K562 (cell line): ENCODE data around the gene IL20RB. TPM values are rescaled to one million over a fixed set of nuclear protein-coding genes. Genes with fewer than 3 reads are reported as not detected.

Source experiments
- ATAC-seq: fragments of 200-7000 bp; cut with Tn5 transposase; 3 replicates; pipeline ENCODE4 v1.9.1; 2020; ENCODE audit warnings: moderate library complexity
- BruUV-seq: library from RNA; stranded (reverse); fragments of 400-500 nt; replicated peaks from 2 replicates; lab custom pipeline; 2021; lab: Mats Ljungman, UMichigan
- CTCF ChIA-PET: fragments of 300-600 bp; formaldehyde crosslinking; extraction: SDS; loops from one replicate; lab custom pipeline; 2021; ENCODE audit warnings: low intra/inter-chr PET ratio; lab: Yijun Ruan, JAX
- POLR2A ChIA-PET: fragments of 300-600, 350-650 bp; sonication (Branson Sonifier 250); formaldehyde crosslinking; extraction: SDS; loops from one replicate; lab custom pipeline; 2021; ENCODE audit warnings: antibody characterized with exemption, inconsistent platforms; lab: Yijun Ruan, JAX
- DNase-seq, 4 experiments: peaks; one replicate each; pipeline versions ENCODE4 v3.0.0 to v3.0.0-alpha.2; 2011 to 2018; ENCODE audit warnings: low spot score in 3 of 4, mixed read lengths in 3 of 4; ENCODE audit errors: extremely low read depth in 1 of 4
- FAIRE-seq: peaks from 2 replicates; lab custom pipeline; 2011; peaks lifted over from hg19 to GRCh38; lab: Jason Lieb, UNC
- H2AFZ ChIP-seq: 2 replicates; pipeline ENCODE4 v1.6.0; 2011; ENCODE audit warnings: low read depth, low read length, control low read depth, inconsistent platforms
- H3K27ac ChIP-seq: fragments of 200-600 bp; 3 replicates; pipeline ENCODE4 v1.8.0; 2011; ENCODE audit warnings: low read depth, mild to moderate bottlenecking, control low read depth, inconsistent platforms, low read length, moderate library complexity, mixed read lengths; ENCODE audit errors: extremely low read depth
- H3K27me3 ChIP-seq, 2 experiments: fragments of 300-600 bp in 1 of 2; 2 replicates in 1 of 2; 3 replicates in 1 of 2; pipeline versions ENCODE4 v1.6.0 to v1.8.0; 2011; ENCODE audit warnings: inconsistent platforms in 2 of 2, low read length in 2 of 2, mild to moderate bottlenecking in 1 of 2, mixed read lengths in 1 of 2, moderate library complexity in 1 of 2; ENCODE audit not compliant: control insufficient read depth in 2 of 2, insufficient read depth in 2 of 2
- H3K36me3 ChIP-seq: fragments of 300-600 bp; 3 replicates; pipeline ENCODE4 v1.8.0; 2011; ENCODE audit warnings: mild to moderate bottlenecking, low read length, inconsistent platforms; ENCODE audit not compliant: control insufficient read depth, insufficient read depth
- H3K4me1 ChIP-seq, 2 experiments: fragments of 200-600 bp in 1 of 2; replicated peaks in 1 of 2; 2 replicates in 1 of 2; 3 replicates in 1 of 2; pipeline versions ENCODE4 v1.5.1 to v1.8.0; 2011; ENCODE audit warnings: inconsistent platforms in 2 of 2, low read length in 2 of 2, mild to moderate bottlenecking in 1 of 2, mixed read lengths in 1 of 2, moderate library complexity in 1 of 2; ENCODE audit not compliant: control insufficient read depth in 2 of 2, insufficient read depth in 2 of 2
- H3K4me2 ChIP-seq: 2 replicates; pipeline ENCODE4 v1.6.1; 2011; ENCODE audit warnings: low read length, control low read depth, inconsistent platforms, mixed read lengths; ENCODE audit not compliant: insufficient read depth
- H3K4me3 ChIP-seq: fragments of 200-600 bp; sonication (generic), shearing (Covaris generic); 2 replicates; pipeline ENCODE4 v1.5.1; 2016; ENCODE audit warnings: control low read depth, inconsistent platforms
- H3K79me2 ChIP-seq: fragments of 200-600 bp; 3 replicates; pipeline ENCODE4 v1.8.0; 2011; ENCODE audit warnings: low read length, inconsistent platforms; ENCODE audit not compliant: control insufficient read depth, insufficient read depth
- H3K9ac ChIP-seq, 2 experiments: 2 replicates each; pipeline versions ENCODE4 v1.6.0 to v1.6.1; 2011; ENCODE audit warnings: low read depth in 2 of 2, low read length in 2 of 2, control low read depth in 1 of 2, inconsistent platforms in 1 of 2, mild to moderate bottlenecking in 1 of 2, mixed read lengths in 1 of 2; ENCODE audit not compliant: insufficient read depth in 1 of 2
- H3K9me1 ChIP-seq: one replicate; pipeline ENCODE4 v1.6.0; 2011; ENCODE audit warnings: inconsistent platforms, mild to moderate bottlenecking, low read length, moderate library complexity; ENCODE audit not compliant: control insufficient read depth, insufficient read depth
- H3K9me3 ChIP-seq: replicated peaks from 2 replicates; pipeline ENCODE4 v1.5.1; 2011; ENCODE audit warnings: low read depth, low read length, inconsistent platforms; ENCODE audit not compliant: control insufficient read depth, insufficient read depth
- H4K20me1 ChIP-seq: replicated peaks from 2 replicates; pipeline ENCODE4 v1.6.1; 2011; ENCODE audit warnings: low read length, inconsistent platforms, mixed read lengths; ENCODE audit not compliant: control insufficient read depth, insufficient read depth
- BCL6 ChIP-seq: fragments of 250-450 bp; sonication (Bioruptor Pico); IDR thresholded peaks from 2 replicates; pipeline ENCODE4 v1.4.0; 2020
- ELF2 ChIP-seq: fragments of 250-450 bp; sonication (Bioruptor Pico); IDR thresholded peaks from 2 replicates; pipeline ENCODE4 v1.5.0; 2021; ENCODE audit warnings: mild to moderate bottlenecking
- HDAC1 ChIP-seq, 2 experiments: fragments of 450-650 bp; IDR thresholded peaks; 2 replicates each; pipeline ENCODE4 v1.6.1; 2016 to 2017; ENCODE audit warnings: inconsistent platforms in 1 of 2, mild to moderate bottlenecking in 1 of 2, moderate library complexity in 1 of 2
- HEY1 ChIP-seq: fragments of 250-450 bp; sonication (Bioruptor Pico); IDR thresholded peaks from 2 replicates; pipeline ENCODE4 v1.5.0; 2020; ENCODE audit warnings: mild to moderate bottlenecking, moderate library complexity, borderline replicate concordance
- KLF13 ChIP-seq: fragments of 450-650 bp; IDR thresholded peaks from 2 replicates; pipeline ENCODE4 v1.6.1; 2016; ENCODE audit warnings: missing genetic modification characterization, low read depth, mild to moderate bottlenecking, missing compliant biosample characterization, moderate library complexity, borderline replicate concordance
- KLF16 ChIP-seq: IDR thresholded peaks from 2 replicates; pipeline ENCODE4 v1.6.1; 2016; ENCODE audit warnings: antibody characterized with exemption
- MEIS2 ChIP-seq: fragments of 450-650 bp; IDR thresholded peaks from 2 replicates; pipeline ENCODE4 v1.6.1; 2014; ENCODE audit warnings: mild to moderate bottlenecking; ENCODE audit not compliant: partially characterized antibody
- NBN ChIP-seq: fragments of 450-650 bp; IDR thresholded peaks from 2 replicates; pipeline ENCODE4 v1.6.1; 2016; ENCODE audit warnings: low read depth, mild to moderate bottlenecking
- SMAD2 ChIP-seq: fragments of 150-350 bp; IDR thresholded peaks from 2 replicates; pipeline ENCODE4 v1.6.1; 2014; ENCODE audit warnings: low read depth, mild to moderate bottlenecking, low read length
- SMAD3 ChIP-seq: fragments of 450-650 bp; formaldehyde crosslinking; conservative IDR thresholded peaks from 2 replicates; pipeline ENCODE4 v1.4.0; 2020; ENCODE audit warnings: mild to moderate bottlenecking
- ZNF212 ChIP-seq: fragments of 450-650 bp; formaldehyde crosslinking; IDR thresholded peaks from 2 replicates; pipeline ENCODE4 v1.4.0; 2020; ENCODE audit warnings: mild to moderate bottlenecking
- ZNF282 ChIP-seq: sonication (generic); formaldehyde crosslinking; IDR thresholded peaks from 2 replicates; pipeline ENCODE4 v1.8.1; 2023; ENCODE audit warnings: missing genetic modification reagents
- ZNF655 ChIP-seq: fragments of 250-450 bp; sonication (Bioruptor Pico); IDR thresholded peaks from 2 replicates; pipeline ENCODE4 v1.5.0; 2021
- ZNF785 ChIP-seq: fragments of 250-450 bp; sonication (Bioruptor Pico); IDR thresholded peaks from 2 replicates; pipeline ENCODE4 v1.4.0; 2020; ENCODE audit warnings: mild to moderate bottlenecking
- WGBS: fragments of 100-300 bp; shearing (Covaris generic); methylation state at CpG from one replicate; pipeline ENCODE4 v1.1.6; 2016; ENCODE audit warnings: low coverage, mixed read lengths; ENCODE audit not compliant: insufficient coverage; ENCODE audit errors: missing lambda C conversion rate; 5-methylcytosine and 5-hydroxymethylcytosine counted together
- in situ Hi-C: fragments of 300-500 bp; cut with MboI; formaldehyde crosslinking; loops from 4 replicates; pipeline ENCODE4 v1.15.0; 2018; ENCODE audit warnings: inconsistent platforms, mixed read lengths
- intact Hi-C: fragments of 100-400 bp; cut with micrococcal nuclease; formaldehyde crosslinking; loops from 2 replicates; pipeline ENCODE4 v1.14.2; 2022
- polyA plus RNA-seq, 8 experiments: library from polyadenylated mRNA; depleted of rRNA in 4 of 8; stranded (reverse) in 5 of 8; unstranded in 3 of 8; fragments of >200 nt; fragmentation: Nextera tagmentation in 2 of 8; fragmentation: Illumina TruSeq in 1 of 8; extraction: Ambion mirVana in 2 of 8; extraction: Trizol in 1 of 8; gene quantifications; 2 replicates each; pipeline versions ENCODE4 v1.2.1 to v1.2.3, GENCODE V29; 2011 to 2014; ENCODE audit warnings: inconsistent platforms in 1 of 8, missing spikeins in 1 of 8
- total RNA-seq, 7 experiments: library from RNA; depleted of rRNA in 6 of 7; stranded (reverse); fragments of >200 nt in 6 of 7; fragmentation: Illumina TruSeq in 2 of 7; extraction: Trizol in 2 of 7; gene quantifications; 2 replicates each; pipeline versions ENCODE4 v1.2.1 to v1.2.3, GENCODE V29; 2011 to 2021; ENCODE audit warnings: low replicate concordance in 1 of 7
- TF ChIP-seq, protein P1 (sequence below), 2 experiments: fragments of 200-800 bp in 1 of 2; sonication (Bioruptor generic) in 1 of 2; sonication (generic) in 1 of 2; formaldehyde crosslinking in 1 of 2; IDR thresholded peaks in 1 of 2; conservative IDR thresholded peaks in 1 of 2; 2 replicates each; pipeline versions ENCODE4 v1.5.0 to v1.6.1; 2016 to 2020; ENCODE audit warnings: missing compliant biosample characterization in 1 of 2, missing genetic modification characterization in 1 of 2, missing genetic modification reagents in 1 of 2

IL20RB gene
- total and polyA plus RNA-seq, 9 of the 15 experiments (the other 6 are each of a cell fraction or from before 2014, with no cell fraction given) = 0.77 to 9.9 (median 6.1) TPM

DNA sequence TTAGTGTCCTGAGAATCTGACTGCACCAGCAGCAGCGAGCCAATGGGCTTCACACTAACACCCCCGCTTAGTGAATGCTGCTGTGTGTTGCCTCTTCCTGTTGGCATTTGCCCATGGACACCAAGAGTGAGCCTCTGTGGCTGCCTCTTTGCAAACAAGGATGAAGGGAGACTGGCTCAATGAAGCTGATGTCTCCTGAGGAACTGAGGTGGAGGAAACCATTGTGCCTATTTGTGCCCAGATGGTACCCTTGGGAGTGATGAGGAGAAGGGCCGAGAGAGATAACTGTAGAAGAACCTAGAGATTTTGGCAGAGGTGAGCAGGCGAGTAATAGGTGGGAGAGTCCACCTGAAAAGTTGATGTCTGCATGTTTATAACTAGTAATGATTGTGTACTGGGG, 51.2 kb downstream of the IL20RB start:
- intact Hi-C loops (no loop called here), in situ Hi-C loops (loop anchor here (25.0 kb wide), 2 partner anchors 472 to 622 kb away; no protein-coding TSS in a partner anchor)
- Histone ChIP-seq H3K9ac (no peak overlapping the region), H3K4me1 (no peaks in the 10 kb centered on the region), H3K4me3 (no peak overlapping the region), H3K27me3 (no peaks in the 10 kb centered on the region), H4K20me1 (no peaks in the 10 kb centered on the region), H3K9me1 (no peaks in the 10 kb centered on the region), H3K4me2 (no peak overlapping the region), H3K27ac (no peak overlapping the region), H3K9me3 (no peaks in the 10 kb centered on the region), H3K36me3 (no peaks in the 10 kb centered on the region; the same call in 2 of the 3 replicates), H2AFZ (no peak overlapping the region), H3K79me2 (no peaks in the 10 kb centered on the region)
- ChIA-PET CTCF (no interaction called here), POLR2A (interaction anchor here (1.6 kb wide), 1 partner anchor 256 kb away, joined by 6 read pairs; no protein-coding TSS in a partner anchor)
- no peak for DNase-seq
- BruUV-seq = no TSS peak
- FAIRE-seq = no peak
- 59% methylated on average over 4 of the region's 4 CpGs for WGBS
- no peak for TF ChIP-seq ZNF655 (CRISPR knock-in tag)
- TF ChIP-seq HEY1 (CRISPR knock-in tag) = no peak
- no peak for TF ChIP-seq ZNF785
- TF ChIP-seq KLF16 = no peak
- TF ChIP-seq, protein P1, sequence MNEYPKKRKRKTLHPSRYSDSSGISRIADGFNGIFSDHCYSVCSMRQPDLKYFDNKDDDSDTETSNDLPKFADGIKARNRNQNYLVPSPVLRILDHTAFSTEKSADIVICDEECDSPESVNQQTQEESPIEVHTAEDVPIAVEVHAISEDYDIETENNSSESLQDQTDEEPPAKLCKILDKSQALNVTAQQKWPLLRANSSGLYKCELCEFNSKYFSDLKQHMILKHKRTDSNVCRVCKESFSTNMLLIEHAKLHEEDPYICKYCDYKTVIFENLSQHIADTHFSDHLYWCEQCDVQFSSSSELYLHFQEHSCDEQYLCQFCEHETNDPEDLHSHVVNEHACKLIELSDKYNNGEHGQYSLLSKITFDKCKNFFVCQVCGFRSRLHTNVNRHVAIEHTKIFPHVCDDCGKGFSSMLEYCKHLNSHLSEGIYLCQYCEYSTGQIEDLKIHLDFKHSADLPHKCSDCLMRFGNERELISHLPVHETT (CRISPR knock-in tag; conservative IDR thresholded peaks at IDR 0.05 in 1 of 2, IDR thresholded peaks at IDR 0.05 in 1 of 2) = no peak
- TF ChIP-seq ELF2 = no peak
- TF ChIP-seq NBN = no peak
- no peak for TF ChIP-seq ZNF282 (CRISPR knock-in tag)
- no peak for TF ChIP-seq SMAD3
- TF ChIP-seq KLF13 = no peak
- TF ChIP-seq ZNF212 (CRISPR knock-in tag) = no peak
- no peak for TF ChIP-seq BCL6 (CRISPR knock-in tag)
- TF ChIP-seq MEIS2 = no peak
- TF ChIP-seq HDAC1 (IDR thresholded peaks at IDR 0.05) = no peak
- no peak for TF ChIP-seq SMAD2
- no peak for ATAC-seq
